H1 (cell line): Measurements from ENCODE around the gene SGPP2. TPM values are rescaled to one million over a fixed set of nuclear protein-coding genes. Genes with fewer than 3 reads are reported as not detected.
"Not testable (repeated sequence)": the region's sequence is repeated elsewhere in the genome, so short reads cannot be mapped to it uniquely, and the experiment has no call there.

Experiments
- CTCF ChIA-PET: fragments of 300-600 bp; sonication (Branson Sonifier 250); formaldehyde crosslinking; loops from one replicate; lab custom pipeline; 2021; ENCODE audit not compliant: partially characterized antibody; lab: Charles Lee
- POLR2A ChIA-PET: fragments of 300-600 bp; sonication (Branson Sonifier 250); formaldehyde crosslinking; loops from one replicate; lab custom pipeline; 2021; ENCODE audit warnings: inconsistent platforms; ENCODE audit not compliant: partially characterized antibody; lab: Charles Lee
- DNase-seq, 2 experiments: peaks; one replicate each; pipeline versions ENCODE4 v3.0.0 to v3.0.0-alpha.2; 2010 to 2022; ENCODE audit warnings: low spot score in 2 of 2, low read depth in 1 of 2, mixed read lengths in 1 of 2
- FAIRE-seq: peaks from 2 replicates; lab custom pipeline; 2011; peaks lifted over from hg19 to GRCh38; lab: Jason Lieb, UNC
- H2AFZ ChIP-seq: 2 replicates; pipeline ENCODE4 v1.8.1; 2012; ENCODE audit warnings: low read length, inconsistent platforms
- H2AK5ac ChIP-seq: 2 replicates; pipeline ENCODE4 v1.6.1; 2013; ENCODE audit warnings: low read depth, low read length
- H2BK120ac ChIP-seq: replicated peaks from 2 replicates; pipeline ENCODE3; 2013; ENCODE audit warnings: low read depth, low read length, inconsistent platforms
- H2BK12ac ChIP-seq: 2 replicates; pipeline ENCODE4 v1.6.1; 2013; ENCODE audit warnings: low read depth, low read length
- H2BK15ac ChIP-seq: 2 replicates; pipeline ENCODE4 v1.6.1; 2013; ENCODE audit warnings: low read length
- H2BK20ac ChIP-seq: 2 replicates; pipeline ENCODE4 v1.6.1; 2013; ENCODE audit warnings: low read length
- H2BK5ac ChIP-seq: 2 replicates; pipeline ENCODE4 v1.6.1; 2013; ENCODE audit warnings: low read depth, low read length
- H3K14ac ChIP-seq: 2 replicates; pipeline ENCODE4 v1.6.1; 2013; ENCODE audit warnings: inconsistent platforms; ENCODE audit not compliant: insufficient read length
- H3K18ac ChIP-seq: 2 replicates; pipeline ENCODE4 v1.6.1; 2013; ENCODE audit warnings: low read length; ENCODE audit errors: extremely low read depth
- H3K23ac ChIP-seq: 2 replicates; pipeline ENCODE4 v1.6.1; 2013; ENCODE audit warnings: inconsistent platforms; ENCODE audit not compliant: insufficient read length
- H3K23me2 ChIP-seq: 2 replicates; pipeline ENCODE4 v1.6.1; 2013; ENCODE audit warnings: low read depth, low read length
- H3K27ac ChIP-seq: 2 replicates; pipeline ENCODE4 v1.6.1; 2011; ENCODE audit warnings: low read depth, low read length, inconsistent platforms
- H3K27me3 ChIP-seq, 4 experiments: replicated peaks in 1 of 4; 1 replicate in 1 of 4; 2 replicates in 3 of 4; pipeline versions ENCODE4 v1.6.1 to v1.8.1; 2011 to 2013; ENCODE audit warnings: low read length in 3 of 4, mild to moderate bottlenecking in 3 of 4, inconsistent platforms in 2 of 4, mixed read lengths in 2 of 4, moderate library complexity in 1 of 4; ENCODE audit not compliant: control insufficient read depth in 3 of 4, insufficient read depth in 3 of 4; ENCODE audit errors: extremely low read depth in 1 of 4
- H3K36me3 ChIP-seq, 4 experiments: 2 replicates each; pipeline versions ENCODE4 v1.6.1 to v1.8.1; 2011 to 2013; ENCODE audit warnings: mild to moderate bottlenecking in 4 of 4, low read length in 3 of 4, moderate library complexity in 2 of 4, control low read depth in 1 of 4, inconsistent platforms in 1 of 4; ENCODE audit not compliant: insufficient read depth in 4 of 4, control insufficient read depth in 2 of 4
- H3K4ac ChIP-seq: replicated peaks from 2 replicates; pipeline ENCODE3; 2013; ENCODE audit warnings: low read length, low read depth, mixed read lengths, inconsistent platforms; ENCODE audit not compliant: insufficient read length
- H3K4me1 ChIP-seq, 4 experiments: replicated peaks in 1 of 4; 1 replicate in 1 of 4; 2 replicates in 3 of 4; pipeline versions ENCODE4 v1.6.1 to v1.8.1; 2011 to 2013; ENCODE audit warnings: low read length in 3 of 4, inconsistent platforms in 2 of 4, mixed read lengths in 1 of 4; ENCODE audit not compliant: insufficient read depth in 4 of 4, control insufficient read depth in 3 of 4
- H3K4me2 ChIP-seq, 2 experiments: 2 replicates each; pipeline versions ENCODE4 v1.6.1 to v1.8.1; 2011 to 2013; ENCODE audit warnings: low read depth in 2 of 2, low read length in 2 of 2, control low read depth in 1 of 2, inconsistent platforms in 1 of 2, mild to moderate bottlenecking in 1 of 2; ENCODE audit not compliant: insufficient read depth in 1 of 2
- H3K4me3 ChIP-seq, 4 experiments: fragments of 200-600, 300-600 bp in 1 of 4; sonication (generic), shearing (Covaris generic), sonication (Bioruptor Twin) in 1 of 4; 2 replicates each; pipeline versions ENCODE4 v1.5.1 to v1.8.1; 2011 to 2016; ENCODE audit warnings: low read length in 4 of 4, low read depth in 3 of 4, control low read depth in 2 of 4, inconsistent platforms in 2 of 4, mild to moderate bottlenecking in 2 of 4, mixed read lengths in 1 of 4, moderate library complexity in 1 of 4; ENCODE audit not compliant: insufficient read depth in 2 of 4; ENCODE audit errors: extremely low read depth in 1 of 4
- H3K56ac ChIP-seq: replicated peaks from 2 replicates; pipeline ENCODE3; 2013; ENCODE audit warnings: low read depth, mild to moderate bottlenecking, mixed read lengths, low read length, inconsistent platforms; ENCODE audit not compliant: insufficient read length
- H3K79me1 ChIP-seq: 2 replicates; pipeline ENCODE4 v1.6.1; 2013; ENCODE audit warnings: low read depth, low read length, control low read depth
- H3K79me2 ChIP-seq, 2 experiments: 2 replicates each; pipeline versions ENCODE4 v1.6.1 to v1.8.1; 2012 to 2013; ENCODE audit warnings: low read length in 2 of 2, mild to moderate bottlenecking in 2 of 2, inconsistent platforms in 1 of 2; ENCODE audit not compliant: insufficient read depth in 2 of 2, control insufficient read depth in 1 of 2
- H3K9ac ChIP-seq, 4 experiments: replicated peaks in 1 of 4; 1 replicate in 1 of 4; 2 replicates in 3 of 4; pipeline versions ENCODE4 v1.6.1 to v1.8.1; 2011 to 2013; ENCODE audit warnings: low read depth in 3 of 4, low read length in 3 of 4, control low read depth in 2 of 4, mild to moderate bottlenecking in 2 of 4, moderate library complexity in 2 of 4, inconsistent platforms in 1 of 4; ENCODE audit errors: extremely low read depth in 1 of 4
- H3K9me3 ChIP-seq, 2 experiments: 2 replicates each; pipeline versions ENCODE4 v1.6.1 to v1.8.1; 2012 to 2013; ENCODE audit warnings: mild to moderate bottlenecking in 2 of 2, moderate library complexity in 2 of 2, control low read depth in 1 of 2, inconsistent platforms in 1 of 2, low read depth in 1 of 2, low read length in 1 of 2, mixed read lengths in 1 of 2; ENCODE audit not compliant: insufficient read depth in 2 of 2
- H4K20me1 ChIP-seq, 2 experiments: replicated peaks in 1 of 2; 2 replicates each; pipeline versions ENCODE3 to v1.8.1; 2011 to 2013; ENCODE audit warnings: inconsistent platforms in 2 of 2, low read length in 2 of 2, mild to moderate bottlenecking in 1 of 2; ENCODE audit not compliant: insufficient read depth in 2 of 2, control insufficient read depth in 1 of 2
- H4K5ac ChIP-seq: 2 replicates; pipeline ENCODE4 v1.6.1; 2013; ENCODE audit warnings: low read length, low read depth, mixed read lengths, inconsistent platforms; ENCODE audit not compliant: insufficient read length
- H4K8ac ChIP-seq: 2 replicates; pipeline ENCODE4 v1.8.0; 2013; ENCODE audit warnings: mild to moderate bottlenecking, moderate library complexity, low read length, inconsistent platforms; ENCODE audit not compliant: insufficient read depth; ENCODE audit errors: extremely low read depth
- H4K91ac ChIP-seq: replicated peaks from 2 replicates; pipeline ENCODE3; 2013; ENCODE audit warnings: low read length, mixed read lengths, inconsistent platforms; ENCODE audit not compliant: insufficient read length
- WGBS, 2 experiments: shearing (Covaris generic) in 1 of 2; methylation state at CpG; one replicate each; pipeline versions ENCODE4 v1.1.6 to v1.1.7; 2013 to 2015; ENCODE audit warnings: low lambda C conversion rate in 2 of 2, mixed read lengths in 2 of 2, inconsistent platforms in 1 of 2, low coverage in 1 of 2, missing lambda C conversion rate in 1 of 2; ENCODE audit not compliant: insufficient replicate concordance in 2 of 2, insufficient coverage in 1 of 2, insufficient read length in 1 of 2; ENCODE audit errors: extremely low coverage in 1 of 2, missing lambda C conversion rate in 1 of 2; 5-methylcytosine and 5-hydroxymethylcytosine counted together
- polyA plus RNA-seq, 7 experiments: library from polyadenylated mRNA; depleted of rRNA in 3 of 7; stranded (reverse) in 5 of 7; unstranded in 2 of 7; fragments of >200 nt in 5 of 7; fragments of 200-250 nt in 2 of 7; gene quantifications; 1 replicate in 5 of 7; 2 replicates in 1 of 7; 4 replicates in 1 of 7; pipeline versions ENCODE4 v1.2.1 to v1.2.3, GENCODE V29; 2011 to 2013; ENCODE audit warnings: missing spikeins in 2 of 7, mixed read lengths in 2 of 7
- total RNA-seq: library from RNA; stranded (reverse); fragmentation: NEBNext Ultra II Directional; extraction: Animal tissue kit (Norgen Biotek cat#: 25700); gene quantifications from 2 replicates; pipeline ENCODE4 v1.2.1, GENCODE V29; 2021

SGPP2 gene
- total and polyA plus RNA-seq, 2 of the 8 experiments (the other 6 are each of a cell fraction or from before 2014, with no cell fraction given), result 0.29 TPM; not detected in 1

GRCh38 chr2:222435400-222436039 is 11.2 kb downstream of the SGPP2 start:
- H3K36me3 ChIP-seq, H3K18ac ChIP-seq, H3K14ac ChIP-seq, DNase-seq, H2BK20ac ChIP-seq, H3K4me2 ChIP-seq, H2BK12ac ChIP-seq, H3K9me3 ChIP-seq, H4K5ac ChIP-seq, H3K4me1 ChIP-seq, H3K79me2 ChIP-seq, H2BK120ac ChIP-seq, FAIRE-seq, H3K79me1 ChIP-seq, H2AK5ac ChIP-seq, H4K91ac ChIP-seq, H2BK5ac ChIP-seq, H2BK15ac ChIP-seq, H2AFZ ChIP-seq, H4K20me1 ChIP-seq, H3K27ac ChIP-seq, H3K56ac ChIP-seq, H3K23me2 ChIP-seq, POLR2A ChIA-PET, H3K9ac ChIP-seq, H3K4me3 ChIP-seq, H3K4ac ChIP-seq, H4K8ac ChIP-seq, H3K23ac ChIP-seq: not testable (repeated sequence)
- peaks cover 9 to 29% (median 26%) of the 10 kb centered on the region in 4 experiments for H3K27me3 ChIP-seq
- 84% methylated on average over 6 of the region's 6 CpGs; no CpG with 5 or more reads in 1 of the 2 experiments for WGBS, 2 experiments
- CTCF ChIA-PET, result interaction anchor here (1.6 kb wide), 1 partner anchor 9 kb away, joined by 3 read pairs; no protein-coding TSS in a partner anchor
